CD14-positive monocyte (primary cell): Measurements from ENCODE around the gene ILDR1. TPM values are rescaled to one million over a fixed set of nuclear protein-coding genes. Genes with fewer than 3 reads are reported as not detected.

ENCODE experiments used
- DNase-seq, 3 donors: peaks; one replicate each; pipeline ENCODE4 v3.0.0-alpha.2; 2011 to 2022
- H2AFZ ChIP-seq: 2 replicates; pipeline ENCODE4 v1.6.0; 2012; ENCODE audit warnings: mild to moderate bottlenecking, low read depth, low read length, inconsistent platforms; ENCODE audit not compliant: insufficient read depth, poor library complexity, severe bottlenecking
- H3K27ac ChIP-seq, 2 donors: 1 replicate in 1 of 2; 2 replicates in 1 of 2; pipeline ENCODE4 v1.5.1; 2012 to 2013; ENCODE audit warnings: low read length in 2 of 2, control low read depth in 1 of 2, inconsistent platforms in 1 of 2, low read depth in 1 of 2, mild to moderate bottlenecking in 1 of 2
- H3K27me3 ChIP-seq, 2 donors: one replicate each; pipeline versions ENCODE4 v1.6.0 to v1.6.1; 2011 to 2013; ENCODE audit warnings: low read length in 2 of 2; ENCODE audit not compliant: control insufficient read depth in 2 of 2, insufficient read depth in 2 of 2
- H3K36me3 ChIP-seq, 2 donors: replicated peaks in 1 of 2; 1 replicate in 1 of 2; 2 replicates in 1 of 2; pipeline versions ENCODE4 v1.5.1 to v1.6.1; 2012 to 2013; ENCODE audit warnings: low read length in 2 of 2, control low read depth in 1 of 2, inconsistent platforms in 1 of 2, mild to moderate bottlenecking in 1 of 2; ENCODE audit not compliant: insufficient read depth in 2 of 2, control insufficient read depth in 1 of 2
- H3K4me1 ChIP-seq, 2 donors: 1 replicate in 1 of 2; 2 replicates in 1 of 2; pipeline versions ENCODE4 v1.5.1 to v1.6.1; 2012 to 2013; ENCODE audit warnings: low read length in 2 of 2, control low read depth in 1 of 2, inconsistent platforms in 1 of 2, mild to moderate bottlenecking in 1 of 2, moderate library complexity in 1 of 2; ENCODE audit not compliant: insufficient read depth in 2 of 2, control insufficient read depth in 1 of 2
- H3K4me2 ChIP-seq: replicated peaks from 2 replicates; pipeline ENCODE3; 2012; ENCODE audit warnings: low read length, moderate library complexity, mild to moderate bottlenecking; ENCODE audit not compliant: poor library complexity, severe bottlenecking; ENCODE audit errors: extremely low read depth
- H3K4me3 ChIP-seq, 3 experiments: fragments of 200-600 bp in 1 of 3; sonication (generic) in 1 of 3; replicated peaks in 1 of 3; 1 replicate in 2 of 3; 2 replicates in 1 of 3; pipeline ENCODE4 v1.5.1; 2011 to 2013; ENCODE audit warnings: low read length in 3 of 3, mild to moderate bottlenecking in 3 of 3, control low read depth in 2 of 3, low read depth in 2 of 3, inconsistent platforms in 1 of 3, moderate library complexity in 1 of 3
- H3K79me2 ChIP-seq: 2 replicates; pipeline ENCODE4 v1.6.0; 2012; ENCODE audit warnings: mild to moderate bottlenecking, control low read depth, inconsistent platforms, low read length, moderate library complexity; ENCODE audit not compliant: insufficient read depth
- H3K9ac ChIP-seq: 2 replicates; pipeline ENCODE4 v1.6.0; 2017; ENCODE audit warnings: low read length, mild to moderate bottlenecking; ENCODE audit not compliant: insufficient read depth, poor library complexity, severe bottlenecking
- H3K9me3 ChIP-seq, 2 donors: replicated peaks in 1 of 2; 1 replicate in 1 of 2; 2 replicates in 1 of 2; pipeline versions ENCODE4 v1.5.1 to v1.6.1; 2012 to 2013; ENCODE audit warnings: low read length in 2 of 2, control low read depth in 1 of 2; ENCODE audit not compliant: control insufficient read depth in 1 of 2, insufficient read depth in 1 of 2
- H4K20me1 ChIP-seq: 2 replicates; pipeline ENCODE4 v1.6.0; 2012; ENCODE audit warnings: mild to moderate bottlenecking, low read length, control low read depth, moderate library complexity; ENCODE audit not compliant: insufficient read depth
- H3K27ac Mint-ChIP-seq, 7 donors: one replicate each; pipeline ENCODE4 v1.8.0; 2020; ENCODE audit warnings: mild to moderate bottlenecking in 7 of 7, mixed read lengths in 7 of 7, moderate library complexity in 6 of 7, inconsistent platforms in 2 of 7
- H3K27me3 Mint-ChIP-seq, 3 donors: one replicate each; pipeline ENCODE4 v1.8.0; 2021 to 2022; ENCODE audit warnings: low read depth in 3 of 3, mild to moderate bottlenecking in 3 of 3, mixed read lengths in 3 of 3, moderate library complexity in 3 of 3, inconsistent platforms in 1 of 3
- H3K36me3 Mint-ChIP-seq, 2 donors: one replicate each; pipeline ENCODE4 v1.8.0; 2020; ENCODE audit warnings: mixed read lengths in 2 of 2, inconsistent platforms in 1 of 2, mild to moderate bottlenecking in 1 of 2
- H3K4me1 Mint-ChIP-seq: one replicate; pipeline ENCODE4 v1.8.0; 2020; ENCODE audit warnings: mild to moderate bottlenecking, mixed read lengths
- H3K4me3 Mint-ChIP-seq, 2 donors: one replicate each; pipeline ENCODE4 v1.8.0; 2020; ENCODE audit warnings: mild to moderate bottlenecking in 2 of 2, mixed read lengths in 2 of 2, moderate library complexity in 1 of 2
- H3K9me3 Mint-ChIP-seq, 7 donors: one replicate each; pipeline ENCODE4 v1.8.0; 2020 to 2022; ENCODE audit warnings: mixed read lengths in 7 of 7, mild to moderate bottlenecking in 6 of 7, moderate library complexity in 6 of 7, inconsistent platforms in 2 of 7
- WGBS: methylation state at CpG from one replicate; pipeline ENCODE4 v1.1.5; 2013; ENCODE audit warnings: missing lambda C conversion rate; ENCODE audit not compliant: insufficient coverage; 5-methylcytosine and 5-hydroxymethylcytosine counted together
- intact Hi-C, 2 donors: fragments of 100-400 bp; cut with micrococcal nuclease; formaldehyde crosslinking; loops; one replicate each; pipeline versions ENCODE4 v1.15.0 to v1.15.1; 2023
- polyA plus RNA-seq, 3 donors: library from polyadenylated mRNA; depleted of rRNA in 1 of 3; unstranded in 2 of 3; stranded (reverse) in 1 of 3; fragments of 300-500 nt in 2 of 3; fragments of >200 nt in 1 of 3; fragmentation: Illumina TruSeq in 2 of 3; gene quantifications; 1 replicate in 2 of 3; 2 replicates in 1 of 3; pipeline ENCODE4 v1.2.3, GENCODE V29; 2012 to 2021
- TF ChIP-seq, protein P1 (sequence below): fragments of 200-600 bp; IDR thresholded peaks from one replicate; pipeline ENCODE4 v1.8.0; 2022; ENCODE audit warnings: antibody characterized with exemption, mild to moderate bottlenecking

ILDR1 gene
- polyA plus RNA-seq, 3 donors, result 0.12 to 0.28 (median 0.20) TPM

DNA sequence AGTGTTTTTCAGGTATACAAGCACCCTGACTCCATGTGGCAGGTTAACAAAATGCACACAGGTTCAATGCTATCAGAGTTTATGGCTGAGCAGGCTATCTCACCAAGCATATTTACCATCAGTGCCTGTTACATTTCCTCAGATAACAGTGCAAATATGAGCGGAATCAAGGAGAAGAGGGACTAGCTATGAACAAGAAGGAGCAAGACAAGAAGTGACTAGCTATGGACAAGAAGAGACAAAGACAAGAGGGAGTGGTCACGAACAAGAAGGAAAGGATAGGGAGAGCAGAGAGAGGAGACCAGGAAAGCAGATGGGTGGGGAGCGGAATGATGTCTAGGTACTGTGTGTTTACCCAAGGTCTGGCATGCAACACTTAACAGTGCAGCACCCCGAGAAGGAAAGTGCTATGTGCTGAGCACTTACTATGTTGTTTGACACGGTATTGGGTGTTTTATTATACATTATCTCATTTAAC, 8.6 kb downstream of the ILDR1 start:
- H3K36me3 Mint-ChIP-seq, result peaks cover 0 to 5% of the 10 kb centered on the region in 2 donors
- Histone ChIP-seq H3K9me3 (peaks cover 6 to 13% of the 10 kb centered on the region in 2 donors), H4K20me1 (no peaks in the 10 kb centered on the region), H3K27ac (no peak overlapping the region), H3K27me3 (no peaks in the 10 kb centered on the region), H3K4me1 (no peaks in the 10 kb centered on the region), H3K9ac (no peak overlapping the region), H3K4me2 (no peak overlapping the region), H2AFZ (no peak overlapping the region), H3K4me3 (no peak overlapping the region), H3K79me2 (no peaks in the 10 kb centered on the region), H3K36me3 (no peaks in the 10 kb centered on the region)
- 96% methylated on average over 2 of the region's 5 CpGs for WGBS
- no peaks in the 10 kb centered on the region for H3K4me1 Mint-ChIP-seq
- peaks cover 0 to 19% (median 15%) of the 10 kb centered on the region in 7 donors for H3K9me3 Mint-ChIP-seq
- intact Hi-C loops, result no loop called here
- no peak for DNase-seq
- H3K4me3 Mint-ChIP-seq, result no peak overlapping the region
- peak overlapping the region in 1 of 7 donors; percentile 19 for H3K27ac Mint-ChIP-seq
- peaks cover 0 to 8% (median 0%) of the 10 kb centered on the region in 3 donors for H3K27me3 Mint-ChIP-seq
- TF ChIP-seq, protein P1, sequence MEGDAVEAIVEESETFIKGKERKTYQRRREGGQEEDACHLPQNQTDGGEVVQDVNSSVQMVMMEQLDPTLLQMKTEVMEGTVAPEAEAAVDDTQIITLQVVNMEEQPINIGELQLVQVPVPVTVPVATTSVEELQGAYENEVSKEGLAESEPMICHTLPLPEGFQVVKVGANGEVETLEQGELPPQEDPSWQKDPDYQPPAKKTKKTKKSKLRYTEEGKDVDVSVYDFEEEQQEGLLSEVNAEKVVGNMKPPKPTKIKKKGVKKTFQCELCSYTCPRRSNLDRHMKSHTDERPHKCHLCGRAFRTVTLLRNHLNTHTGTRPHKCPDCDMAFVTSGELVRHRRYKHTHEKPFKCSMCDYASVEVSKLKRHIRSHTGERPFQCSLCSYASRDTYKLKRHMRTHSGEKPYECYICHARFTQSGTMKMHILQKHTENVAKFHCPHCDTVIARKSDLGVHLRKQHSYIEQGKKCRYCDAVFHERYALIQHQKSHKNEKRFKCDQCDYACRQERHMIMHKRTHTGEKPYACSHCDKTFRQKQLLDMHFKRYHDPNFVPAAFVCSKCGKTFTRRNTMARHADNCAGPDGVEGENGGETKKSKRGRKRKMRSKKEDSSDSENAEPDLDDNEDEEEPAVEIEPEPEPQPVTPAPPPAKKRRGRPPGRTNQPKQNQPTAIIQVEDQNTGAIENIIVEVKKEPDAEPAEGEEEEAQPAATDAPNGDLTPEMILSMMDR, result no peak

DNA sequence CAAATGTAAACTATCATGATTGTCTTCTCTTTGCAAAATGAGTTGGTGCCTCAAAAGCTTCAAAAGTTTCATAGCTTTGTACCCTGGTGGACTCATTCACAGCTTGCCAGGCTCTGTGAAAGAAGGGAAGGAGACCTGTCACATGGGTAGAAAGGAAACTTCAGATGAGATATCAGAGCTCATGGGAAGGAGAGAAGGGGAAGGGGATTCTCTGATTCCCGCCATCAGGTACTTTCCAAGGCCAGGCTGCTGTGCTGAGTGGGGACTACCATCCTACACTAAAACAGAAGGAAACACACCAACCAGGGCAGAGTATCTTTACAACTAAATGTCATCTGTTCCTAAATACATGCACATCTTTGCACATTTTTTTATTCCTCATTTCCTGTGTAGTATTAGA, 9.2 kb downstream of the ILDR1 start:
- Histone ChIP-seq H3K36me3 (no peaks in the 10 kb centered on the region), H2AFZ (no peak overlapping the region), H3K9ac (no peak overlapping the region), H3K4me3 (no peak overlapping the region), H3K27me3 (no peaks in the 10 kb centered on the region), H3K4me1 (no peaks in the 10 kb centered on the region), H3K79me2 (no peaks in the 10 kb centered on the region), H3K4me2 (no peak overlapping the region), H3K27ac (no peak overlapping the region), H3K9me3 (peaks cover 6 to 13% of the 10 kb centered on the region in 2 donors), H4K20me1 (no peaks in the 10 kb centered on the region)
- no peaks in the 10 kb centered on the region for H3K4me1 Mint-ChIP-seq
- intact Hi-C loops, result no loop called here
- DNase-seq, result peak in 1 of 3 donors; percentile 11
- H3K4me3 Mint-ChIP-seq, result no peak overlapping the region
- H3K36me3 Mint-ChIP-seq, result peaks cover 0 to 5% of the 10 kb centered on the region in 2 donors
- peaks cover 0 to 8% (median 0%) of the 10 kb centered on the region in 3 donors for H3K27me3 Mint-ChIP-seq
- H3K27ac Mint-ChIP-seq, result no peak overlapping the region
- TF ChIP-seq, protein P1, result no peak
- H3K9me3 Mint-ChIP-seq, result peaks cover 0 to 19% (median 15%) of the 10 kb centered on the region in 7 donors
- WGBS, result no CpG with 5 or more reads among the region's 1 CpG
